ENCODE results near the gene CCL24. TPM values are rescaled to one million over a fixed set of nuclear protein-coding genes. Genes with fewer than 3 reads are reported as not detected.
"Not testable (repeated sequence)": the region's sequence is repeated elsewhere in the genome, so short reads cannot be mapped to it uniquely, and the experiment has no call there.

The CCL24 gene, protein sequence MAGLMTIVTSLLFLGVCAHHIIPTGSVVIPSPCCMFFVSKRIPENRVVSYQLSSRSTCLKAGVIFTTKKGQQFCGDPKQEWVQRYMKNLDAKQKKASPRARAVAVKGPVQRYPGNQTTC
- not detected for total RNA-seq

DNA sequence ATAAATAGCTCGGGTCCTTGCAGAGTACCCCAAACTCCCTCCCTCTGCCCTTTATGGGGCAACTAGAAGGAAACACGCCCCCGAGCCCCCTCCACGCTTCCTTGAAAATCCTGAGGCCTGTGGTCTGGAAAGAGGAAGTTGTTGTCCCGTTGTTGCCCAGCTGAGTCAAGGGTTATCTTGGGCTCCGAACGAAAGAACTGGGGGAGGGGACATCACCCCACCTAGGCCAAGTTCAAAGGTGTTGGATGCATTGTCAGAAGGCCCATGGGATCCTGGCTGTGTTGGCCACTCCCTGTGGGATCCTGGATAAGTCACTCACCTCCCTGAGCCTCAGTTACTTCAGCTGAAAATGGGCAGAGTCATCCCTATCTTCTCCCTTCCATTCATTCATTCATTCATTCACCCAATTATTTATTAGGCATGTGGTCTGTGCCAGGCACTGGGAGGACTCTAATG is at the start of gene CCL24:
Gene CCL24, minus strand, starts transcription at position 26 of the 456 bp plus-strand sequence. CDS start 91 bp downstream, outside the sequence.
- no peak for TF ChIP-seq POLR2A (IDR thresholded peaks at IDR 0.05)
- TF ChIP-seq, protein P1, sequence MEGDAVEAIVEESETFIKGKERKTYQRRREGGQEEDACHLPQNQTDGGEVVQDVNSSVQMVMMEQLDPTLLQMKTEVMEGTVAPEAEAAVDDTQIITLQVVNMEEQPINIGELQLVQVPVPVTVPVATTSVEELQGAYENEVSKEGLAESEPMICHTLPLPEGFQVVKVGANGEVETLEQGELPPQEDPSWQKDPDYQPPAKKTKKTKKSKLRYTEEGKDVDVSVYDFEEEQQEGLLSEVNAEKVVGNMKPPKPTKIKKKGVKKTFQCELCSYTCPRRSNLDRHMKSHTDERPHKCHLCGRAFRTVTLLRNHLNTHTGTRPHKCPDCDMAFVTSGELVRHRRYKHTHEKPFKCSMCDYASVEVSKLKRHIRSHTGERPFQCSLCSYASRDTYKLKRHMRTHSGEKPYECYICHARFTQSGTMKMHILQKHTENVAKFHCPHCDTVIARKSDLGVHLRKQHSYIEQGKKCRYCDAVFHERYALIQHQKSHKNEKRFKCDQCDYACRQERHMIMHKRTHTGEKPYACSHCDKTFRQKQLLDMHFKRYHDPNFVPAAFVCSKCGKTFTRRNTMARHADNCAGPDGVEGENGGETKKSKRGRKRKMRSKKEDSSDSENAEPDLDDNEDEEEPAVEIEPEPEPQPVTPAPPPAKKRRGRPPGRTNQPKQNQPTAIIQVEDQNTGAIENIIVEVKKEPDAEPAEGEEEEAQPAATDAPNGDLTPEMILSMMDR (IDR thresholded peaks at IDR 0.05 in 4 of 5, conservative IDR thresholded peaks at IDR 0.05 in 1 of 5) = no peak
- DNase-seq = no peak
- H3K27me3 ChIP-seq = no peaks in the 10 kb centered on the region
- H3K4me3 ChIP-seq = no peak within 1 kb of the TSS
- H3K27ac ChIP-seq = no peak within 1 kb of the TSS
- intact Hi-C loops (cut with DNase I; ENCODE audit: low total_unique reads) (no loop called here), in situ Hi-C loops (cut with MboI; ENCODE audit: low sequenced_read_pairs in 4 of 4) (no loop called here)
- no peaks in the 10 kb centered on the region for H3K36me3 ChIP-seq
- no peaks in the 10 kb centered on the region for H3K9me3 ChIP-seq
- ATAC-seq = no peak
- H3K4me1 ChIP-seq = no peaks in the 10 kb centered on the region

DNA sequence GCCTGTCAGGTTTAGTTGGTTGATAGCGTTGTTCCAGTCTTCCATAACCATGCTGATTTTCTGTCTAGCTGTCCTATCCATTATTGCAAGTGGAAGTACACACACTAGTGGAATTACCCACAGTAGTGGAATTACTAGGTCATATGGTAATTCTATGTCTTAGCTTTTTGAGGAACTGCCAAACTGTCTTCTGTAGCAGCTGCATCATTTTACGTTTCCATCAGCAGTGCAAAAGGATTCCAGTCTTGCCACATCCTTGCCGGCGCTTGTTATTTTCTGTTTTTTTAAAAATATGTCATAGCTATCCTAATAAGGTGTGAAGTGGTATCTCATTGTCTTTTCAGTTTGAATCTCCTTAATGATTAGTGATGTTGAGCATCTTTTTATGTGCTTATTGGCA is 48.0 kb upstream of the CCL24 start:
- in situ Hi-C loops (cut with MboI; ENCODE audit: low sequenced_read_pairs in 4 of 4) = loop anchor here in 1 of 4 donors (5.0 kb wide), 1 partner anchor 161 kb away; no protein-coding TSS in a partner anchor
- Histone ChIP-seq H3K9me3 (no peaks in the 10 kb centered on the region), H3K36me3 (no peaks in the 10 kb centered on the region), H3K4me3 (no peak overlapping the region), H3K4me1 (no peaks in the 10 kb centered on the region), H3K27me3 (no peaks in the 10 kb centered on the region), H3K27ac (no peak overlapping the region)
- no peak for DNase-seq
- peak in 1 of 2 donors; percentile 56 for ATAC-seq
- TF ChIP-seq, protein P1 (IDR thresholded peaks at IDR 0.05 in 4 of 5, conservative IDR thresholded peaks at IDR 0.05 in 1 of 5) = no peak
- TF ChIP-seq POLR2A (IDR thresholded peaks at IDR 0.05) = no peak
- intact Hi-C loops (cut with DNase I; ENCODE audit: low total_unique reads) = no loop called here

DNA sequence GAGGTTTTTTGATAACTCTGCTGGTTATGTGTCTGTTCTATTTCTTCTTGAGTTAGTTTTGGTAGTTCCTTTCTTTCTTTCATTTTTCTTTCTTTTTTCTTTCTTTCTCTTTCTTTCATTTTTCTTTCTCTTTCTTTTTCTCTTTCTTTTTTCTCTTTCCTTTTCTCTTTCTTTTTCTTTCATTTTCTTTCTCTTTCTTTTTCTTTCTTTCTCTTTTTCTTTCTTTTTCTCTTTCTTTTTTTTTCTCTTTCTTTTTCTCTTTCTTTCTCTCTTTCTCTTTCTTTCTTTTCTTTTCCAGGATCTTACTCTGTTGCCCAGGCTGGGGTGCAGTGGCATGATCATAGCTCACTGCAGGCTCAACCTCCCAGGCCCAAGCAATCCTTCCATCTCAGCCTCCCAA is 44.8 kb upstream of the CCL24 start:
- Histone ChIP-seq H3K36me3 (no peaks in the 10 kb centered on the region), H3K27me3 (no peaks in the 10 kb centered on the region), H3K9me3 (no peaks in the 10 kb centered on the region), H3K27ac (no peak overlapping the region), H3K4me1 (no peaks in the 10 kb centered on the region), H3K4me3 (no peak overlapping the region)
- TF ChIP-seq, protein P1 (IDR thresholded peaks at IDR 0.05 in 4 of 5, conservative IDR thresholded peaks at IDR 0.05 in 1 of 5) = no peak
- TF ChIP-seq POLR2A (IDR thresholded peaks at IDR 0.05) = no peak
- no peak for DNase-seq
- in situ Hi-C loops (cut with MboI; ENCODE audit: low sequenced_read_pairs in 4 of 4) = no loop called here
- no peak for ATAC-seq
- intact Hi-C loops (cut with DNase I; ENCODE audit: low total_unique reads) = no loop called here

DNA sequence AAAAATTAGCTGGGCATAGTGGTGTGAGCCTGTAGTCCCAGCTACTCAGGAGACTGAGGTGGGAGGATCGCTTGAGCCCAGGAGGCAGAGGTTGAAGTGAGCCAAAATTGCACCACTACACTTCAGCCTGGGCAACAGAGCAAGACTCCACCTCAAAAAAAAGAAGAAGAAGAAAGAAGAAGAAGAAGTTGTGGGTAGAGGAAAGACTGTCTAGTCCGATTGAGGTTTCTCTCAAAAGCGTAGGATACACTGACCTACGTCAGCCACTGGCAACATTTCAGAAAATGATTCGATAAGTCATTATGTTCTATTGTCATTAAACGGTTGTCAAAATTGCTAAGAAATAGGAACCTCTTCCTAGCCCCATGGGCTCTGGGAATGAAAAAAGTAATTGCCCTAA is 42.9 kb upstream of the CCL24 start:
- Histone ChIP-seq H3K9me3 (no peaks in the 10 kb centered on the region), H3K27ac (no peak overlapping the region), H3K4me3 (no peak overlapping the region), H3K4me1 (no peaks in the 10 kb centered on the region), H3K36me3 (no peaks in the 10 kb centered on the region), H3K27me3 (no peaks in the 10 kb centered on the region)
- intact Hi-C loops (cut with DNase I; ENCODE audit: low total_unique reads) = no loop called here
- no peak for ATAC-seq
- DNase-seq = no peak
- TF ChIP-seq, protein P1 (IDR thresholded peaks at IDR 0.05 in 4 of 5, conservative IDR thresholded peaks at IDR 0.05 in 1 of 5) = no peak
- no peak for TF ChIP-seq POLR2A (IDR thresholded peaks at IDR 0.05)
- in situ Hi-C loops (cut with MboI; ENCODE audit: low sequenced_read_pairs in 4 of 4) = no loop called here

DNA sequence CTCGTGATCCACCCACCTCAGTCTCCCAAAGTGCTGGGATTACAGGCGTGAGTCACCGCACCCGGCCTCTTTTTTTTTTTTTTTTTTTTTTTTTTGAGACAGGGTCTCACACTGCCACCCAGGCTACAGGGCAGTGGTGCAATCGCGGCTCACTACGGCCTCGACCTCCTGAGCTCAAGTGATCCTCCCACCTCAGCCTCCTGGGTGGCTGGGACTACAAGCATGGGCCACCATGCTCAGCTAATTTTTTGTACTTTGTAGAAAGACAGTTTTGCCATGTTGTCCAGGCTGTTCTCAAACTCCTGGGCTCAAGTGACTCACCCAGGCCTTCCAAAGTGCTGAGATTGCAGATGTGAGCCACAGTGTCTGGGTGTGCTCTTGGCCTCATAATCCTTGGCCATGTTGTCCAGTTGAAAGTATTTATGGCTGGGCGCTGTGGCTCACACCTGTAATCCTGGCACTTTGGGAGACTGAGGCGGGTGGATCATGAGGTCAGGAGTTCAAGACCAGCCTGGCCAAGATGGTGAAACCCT is 41.3 kb upstream of the CCL24 start:
- DNase-seq; H3K36me3 ChIP-seq; in situ Hi-C loops (cut with MboI; ENCODE audit: low sequenced_read_pairs in 4 of 4); H3K27ac ChIP-seq; H3K4me3 ChIP-seq; H3K27me3 ChIP-seq; H3K4me1 ChIP-seq; ATAC-seq; H3K9me3 ChIP-seq; intact Hi-C loops (cut with DNase I; ENCODE audit: low total_unique reads): not testable (repeated sequence)

Data from gastrocnemius medialis (tissue), 4 donors.